ENCODE results near the gene CACNA1C.

The CACNA1C gene

GRCh38 chr12:2049604-2050540, 2.9 kb upstream of the CACNA1C start:
- H3K4me3 ChIP-seq (ENCODE audit: low read depth, low read length) = no peak overlapping the region
- DNase-seq = no peak
- H3K27me3 ChIP-seq (ENCODE audit: insufficient read depth, low read depth, severe bottlenecking) = peaks cover 7% of the 10 kb centered on the region
- no peak overlapping the region for H3K27ac ChIP-seq
- peaks cover 16% of the 10 kb centered on the region for H3K9me3 ChIP-seq (ENCODE audit: severe bottlenecking)
- H3K36me3 ChIP-seq = no peaks in the 10 kb centered on the region
- no peak for TF ChIP-seq CTCF (IDR thresholded peaks at IDR 0.05; ENCODE audit: low read depth, low read length)

- H3K4me3 ChIP-seq (ENCODE audit: low read depth, low read length) = peak overlapping the region; percentile 45
- peaks cover 8% of the 10 kb centered on the region for H3K27me3 ChIP-seq (ENCODE audit: insufficient read depth, low read depth, severe bottlenecking)
- no peaks in the 10 kb centered on the region for H3K9me3 ChIP-seq (ENCODE audit: severe bottlenecking)
- no peak for TF ChIP-seq CTCF (IDR thresholded peaks at IDR 0.05; ENCODE audit: low read depth, low read length)
- no peak overlapping the region for H3K27ac ChIP-seq
- no peaks in the 10 kb centered on the region for H3K36me3 ChIP-seq
- no peak for DNase-seq
These were observed 826 bp upstream of the CACNA1C start for GRCh38 chr12:2051700-2052621.

GRCh38 chr12:2053691-2054090, 904 bp downstream of the CACNA1C start:
- no peak overlapping the region; the same call in 1 of the 2 replicates for H3K27ac ChIP-seq
- H3K9me3 ChIP-seq (ENCODE audit: severe bottlenecking) = no peaks in the 10 kb centered on the region
- TF ChIP-seq CTCF (IDR thresholded peaks at IDR 0.05; ENCODE audit: low read depth, low read length) = no peak
- no peak for DNase-seq
- peaks cover 8% of the 10 kb centered on the region for H3K27me3 ChIP-seq (ENCODE audit: insufficient read depth, low read depth, severe bottlenecking)
- H3K36me3 ChIP-seq = no peaks in the 10 kb centered on the region
- H3K4me3 ChIP-seq (ENCODE audit: low read depth, low read length) = peak overlapping the region; percentile 83

GRCh38 chr12:2054091-2055018, 1.6 kb downstream of the CACNA1C start:
- Histone ChIP-seq H3K27ac (no peak overlapping the region), H3K9me3 (ENCODE audit: severe bottlenecking) (no peaks in the 10 kb centered on the region), H3K4me3 (ENCODE audit: low read depth, low read length) (peak overlapping the region; percentile 83), H3K27me3 (ENCODE audit: insufficient read depth, low read depth, severe bottlenecking) (peaks cover 8% of the 10 kb centered on the region), H3K36me3 (no peaks in the 10 kb centered on the region)
- DNase-seq = peak; percentile 24
- TF ChIP-seq CTCF (IDR thresholded peaks at IDR 0.05; ENCODE audit: low read depth, low read length) = no peak
